Measurements from ENCODE around the gene TEAD1. TPM values are rescaled to one million over a fixed set of nuclear protein-coding genes. Genes with fewer than 3 reads are reported as not detected.

TEAD1 gene
- total and polyA plus RNA-seq, 10 of the 15 experiments (the other 5 are each of a cell fraction or from before 2014, with no cell fraction given) = 0.01 to 0.59 (median 0.04) TPM; not detected in 6

- TF ChIP-seq BCL3 (IDR thresholded peaks at IDR 0.05; ENCODE audit: borderline replicate concordance, insufficient read depth, low read depth, low read length, poor library complexity, severe bottlenecking) = no peak
- no peak for TF ChIP-seq MEF2A (IDR thresholded peaks at IDR 0.05; ENCODE audit: insufficient read depth, low read depth, low read length)
- no peak for TF ChIP-seq SPI1 (IDR thresholded peaks at IDR 0.05; ENCODE audit: borderline replicate concordance, insufficient read depth, low read depth, low read length)
- no peak for TF ChIP-seq FOXK2 (IDR thresholded peaks at IDR 0.05)
- TF ChIP-seq SKIL (IDR thresholded peaks at IDR 0.05; ENCODE audit: low read depth, poor library complexity, severe bottlenecking) = no peak
- no peak for TF ChIP-seq E2F4 (IDR thresholded peaks at IDR 0.05; ENCODE audit: low read depth, low read length)
Measured at GRCh38 chr11:12789054-12789453, 114.8 kb downstream of the TEAD1 start (continued).

- WGBS (ENCODE audit: insufficient coverage, insufficient replicate concordance, low lambda C conversion rate, missing lambda C conversion rate) = 11% methylated on average over 9 of the region's 9 CpGs
- Histone ChIP-seq H3K4me1 (ENCODE audit: control insufficient read depth, insufficient read depth, low read length) (no peaks in the 10 kb centered on the region), H3K4me3 (no peak overlapping the region), H3K27ac (ENCODE audit: control insufficient read depth, insufficient read depth) (no peak overlapping the region), H3K9ac (ENCODE audit: control insufficient read depth, insufficient read depth, low read length) (no peak overlapping the region), H3K9me3 (replicated peaks; ENCODE audit: control insufficient read depth, insufficient read depth, low read length) (no peaks in the 10 kb centered on the region), H3K4me2 (ENCODE audit: control insufficient read depth, insufficient read depth) (no peak overlapping the region), H4K20me1 (ENCODE audit: control insufficient read depth, insufficient read depth) (no peaks in the 10 kb centered on the region), H3K79me2 (ENCODE audit: control insufficient read depth, insufficient read depth, low read length) (no peaks in the 10 kb centered on the region), H3K36me3 (ENCODE audit: control insufficient read depth in 2 of 2, insufficient read depth in 2 of 2, low read length in 1 of 2) (no peaks in the 10 kb centered on the region), H2AFZ (ENCODE audit: control insufficient read depth, low read depth, low read length) (no peak overlapping the region), H3K27me3 (replicated peaks in 1 of 2; ENCODE audit: control insufficient read depth in 2 of 2, insufficient read depth in 2 of 2, low read length in 1 of 2) (no peaks in the 10 kb centered on the region; a peak in 2 of 4 replicates)
- ChIA-PET SMC1A (ENCODE audit: uncharacterized antibody, unreplicated experiment) (interaction anchor here (0.8 kb wide), 1 partner anchor 363 kb away, joined by 3 read pairs; no protein-coding TSS in a partner anchor), RAD21 (ENCODE audit: unreplicated experiment) (no interaction called here), CTCF (no interaction called here), POLR2A (no interaction called here)
- no TSS peak for BruUV-seq (replicated peaks)
- in situ Hi-C loops (cut with MboI) = no loop called here
- ATAC-seq = no peak
- no peak for DNase-seq (ENCODE audit: low read depth, low spot score)
- intact Hi-C loops (cut with micrococcal nuclease; ENCODE audit: unreplicated experiment) = no loop called here
- FAIRE-seq = no peak
- TF ChIP-seq TCF7 (IDR thresholded peaks at IDR 0.05; ENCODE audit: borderline replicate concordance) = no peak
- no peak for TF ChIP-seq HSF1 (IDR thresholded peaks at IDR 0.05; ENCODE audit: low read depth, low read length)
- TF ChIP-seq NR2C1 (IDR thresholded peaks at IDR 0.05) = no peak
- no peak for TF ChIP-seq CEBPZ (IDR thresholded peaks at IDR 0.05; ENCODE audit: low read depth, low read length)
- TF ChIP-seq CBFB (IDR thresholded peaks at IDR 0.05; ENCODE audit: low read depth) = no peak
- TF ChIP-seq ZNF622 (IDR thresholded peaks at IDR 0.05) = no peak
- no peak for TF ChIP-seq BRCA1 (IDR thresholded peaks at IDR 0.05; ENCODE audit: low read depth, low read length)
Measured at GRCh38 chr11:12789596-12790215, 115.5 kb downstream of the TEAD1 start.
